Measurements from ENCODE around the gene PAK5.

The PAK5 gene

DNA sequence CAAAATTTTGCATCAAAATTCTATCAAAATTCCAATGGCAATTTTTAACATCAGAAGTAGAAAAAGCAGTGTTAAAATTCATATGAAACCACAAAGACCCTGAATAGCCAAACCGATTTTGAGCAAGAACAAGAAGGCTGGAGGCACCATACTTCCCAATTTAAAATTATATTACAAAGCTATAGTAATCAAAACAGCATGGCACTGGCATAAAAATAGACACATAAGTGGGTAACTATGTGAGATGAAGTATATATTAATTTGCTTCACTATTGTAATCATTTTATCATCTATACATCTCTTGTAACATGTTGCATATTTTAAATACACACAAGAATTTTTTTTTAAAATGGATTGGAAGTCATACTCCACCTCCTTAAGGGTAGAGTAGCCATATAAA is 77.4 kb downstream of the PAK5 start:
- Histone ChIP-seq H3F3A (ENCODE audit: insufficient read depth) (no peaks in the 10 kb centered on the region), H3K4me3 (ENCODE audit: insufficient read depth, low read length, poor library complexity, severe bottlenecking) (no peak overlapping the region), H3K36me3 (ENCODE audit: low read length) (no peaks in the 10 kb centered on the region), H3K9me3 (ENCODE audit: insufficient read depth, low read length) (peaks cover 4% of the 10 kb centered on the region; the same call in 1 of the 2 replicates), H4K20me1 (ENCODE audit: low read depth, low read length) (no peaks in the 10 kb centered on the region), H2AFZ (ENCODE audit: low read depth, low read length, severe bottlenecking) (no peak overlapping the region), H3K9me2 (replicated peaks; ENCODE audit: insufficient read depth, low read length) (no peaks in the 10 kb centered on the region), H3K27me3 (ENCODE audit: low read length) (no peaks in the 10 kb centered on the region), H3K4me2 (ENCODE audit: low read depth, low read length, poor library complexity, severe bottlenecking) (no peak overlapping the region), H3K9ac (ENCODE audit: low read length) (no peak overlapping the region), H3K79me2 (ENCODE audit: insufficient read depth, low read length) (no peaks in the 10 kb centered on the region), H3K27ac (ENCODE audit: low read depth, low read length) (no peak overlapping the region)
- TF ChIP-seq EZH2phosphoT487 (conservative IDR thresholded peaks at IDR 0.05; ENCODE audit: low read length): no peak
- TF ChIP-seq, protein P1, sequence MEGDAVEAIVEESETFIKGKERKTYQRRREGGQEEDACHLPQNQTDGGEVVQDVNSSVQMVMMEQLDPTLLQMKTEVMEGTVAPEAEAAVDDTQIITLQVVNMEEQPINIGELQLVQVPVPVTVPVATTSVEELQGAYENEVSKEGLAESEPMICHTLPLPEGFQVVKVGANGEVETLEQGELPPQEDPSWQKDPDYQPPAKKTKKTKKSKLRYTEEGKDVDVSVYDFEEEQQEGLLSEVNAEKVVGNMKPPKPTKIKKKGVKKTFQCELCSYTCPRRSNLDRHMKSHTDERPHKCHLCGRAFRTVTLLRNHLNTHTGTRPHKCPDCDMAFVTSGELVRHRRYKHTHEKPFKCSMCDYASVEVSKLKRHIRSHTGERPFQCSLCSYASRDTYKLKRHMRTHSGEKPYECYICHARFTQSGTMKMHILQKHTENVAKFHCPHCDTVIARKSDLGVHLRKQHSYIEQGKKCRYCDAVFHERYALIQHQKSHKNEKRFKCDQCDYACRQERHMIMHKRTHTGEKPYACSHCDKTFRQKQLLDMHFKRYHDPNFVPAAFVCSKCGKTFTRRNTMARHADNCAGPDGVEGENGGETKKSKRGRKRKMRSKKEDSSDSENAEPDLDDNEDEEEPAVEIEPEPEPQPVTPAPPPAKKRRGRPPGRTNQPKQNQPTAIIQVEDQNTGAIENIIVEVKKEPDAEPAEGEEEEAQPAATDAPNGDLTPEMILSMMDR (IDR thresholded peaks at IDR 0.05; ENCODE audit: insufficient read depth, low read length, poor library complexity, severe bottlenecking): no peak

DNA sequence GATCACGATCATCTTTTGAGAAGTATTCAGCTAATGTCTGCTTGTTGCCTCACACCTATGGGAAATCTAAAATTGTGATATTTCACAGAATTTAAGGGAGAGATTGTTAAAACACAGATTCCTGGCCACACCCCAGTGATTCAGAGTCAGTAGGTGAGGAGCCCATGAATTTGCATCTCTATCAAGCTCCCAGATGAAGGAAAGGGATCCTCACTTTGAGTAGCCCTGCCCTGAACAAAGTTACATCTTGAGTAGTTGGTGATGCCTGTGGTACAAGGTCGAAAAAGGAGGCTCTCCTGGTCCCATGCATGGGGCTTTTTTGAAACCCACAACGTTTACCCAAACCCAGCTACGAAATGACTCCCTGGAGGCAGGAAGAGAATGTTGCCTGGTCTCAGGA is 79.5 kb downstream of the PAK5 start:
- Histone ChIP-seq H3K9me2 (replicated peaks; ENCODE audit: insufficient read depth, low read length) (no peaks in the 10 kb centered on the region), H3F3A (ENCODE audit: insufficient read depth) (no peaks in the 10 kb centered on the region), H4K20me1 (ENCODE audit: low read depth, low read length) (no peaks in the 10 kb centered on the region), H3K36me3 (ENCODE audit: low read length) (no peaks in the 10 kb centered on the region), H2AFZ (ENCODE audit: low read depth, low read length, severe bottlenecking) (no peak overlapping the region), H3K27ac (ENCODE audit: low read depth, low read length) (no peak overlapping the region), H3K9ac (ENCODE audit: low read length) (no peak overlapping the region), H3K4me3 (ENCODE audit: insufficient read depth, low read length, poor library complexity, severe bottlenecking) (no peak overlapping the region), H3K27me3 (ENCODE audit: low read length) (no peaks in the 10 kb centered on the region), H3K79me2 (ENCODE audit: insufficient read depth, low read length) (no peaks in the 10 kb centered on the region), H3K4me2 (ENCODE audit: low read depth, low read length, poor library complexity, severe bottlenecking) (no peak overlapping the region), H3K9me3 (ENCODE audit: insufficient read depth, low read length) (peaks cover 4% of the 10 kb centered on the region; the same call in 1 of the 2 replicates)
- TF ChIP-seq EZH2phosphoT487 (conservative IDR thresholded peaks at IDR 0.05; ENCODE audit: low read length): no peak
- TF ChIP-seq, protein P1 (IDR thresholded peaks at IDR 0.05; ENCODE audit: insufficient read depth, low read length, poor library complexity, severe bottlenecking): no peak

DNA sequence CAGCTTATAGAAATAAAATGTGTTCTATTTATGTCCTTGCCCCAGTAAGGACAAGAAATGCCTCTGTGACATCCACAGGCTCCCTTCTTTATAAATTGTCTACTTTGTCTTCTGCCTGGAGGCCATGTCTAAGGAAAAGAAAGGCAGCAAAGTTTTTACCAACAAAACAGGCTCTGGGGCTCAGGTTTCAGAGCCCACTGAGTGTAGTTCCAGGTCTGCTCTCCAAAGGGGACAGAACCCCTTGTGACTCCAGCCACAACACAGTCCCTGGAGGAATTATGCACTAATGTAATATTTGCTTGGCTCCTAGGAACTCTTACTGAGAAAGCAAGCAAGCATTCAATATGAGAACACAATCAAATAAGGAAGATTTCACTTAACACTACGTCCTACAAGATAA is 80.1 kb downstream of the PAK5 start:
- no peak for TF ChIP-seq EZH2phosphoT487 (conservative IDR thresholded peaks at IDR 0.05; ENCODE audit: low read length)
- TF ChIP-seq, protein P1 (IDR thresholded peaks at IDR 0.05; ENCODE audit: insufficient read depth, low read length, poor library complexity, severe bottlenecking): no peak
- H3K27me3 ChIP-seq (ENCODE audit: low read length): no peaks in the 10 kb centered on the region
- no peaks in the 10 kb centered on the region for H3K79me2 ChIP-seq (ENCODE audit: insufficient read depth, low read length)
- no peak overlapping the region for H3K27ac ChIP-seq (ENCODE audit: low read depth, low read length)
- no peaks in the 10 kb centered on the region for H3F3A ChIP-seq (ENCODE audit: insufficient read depth)
- no peaks in the 10 kb centered on the region for H4K20me1 ChIP-seq (ENCODE audit: low read depth, low read length)
- no peaks in the 10 kb centered on the region for H3K9me2 ChIP-seq (replicated peaks; ENCODE audit: insufficient read depth, low read length)
- H3K4me2 ChIP-seq (ENCODE audit: low read depth, low read length, poor library complexity, severe bottlenecking): no peak overlapping the region
- peaks cover 4% of the 10 kb centered on the region; the same call in 1 of the 2 replicates for H3K9me3 ChIP-seq (ENCODE audit: insufficient read depth, low read length)
- no peak overlapping the region for H2AFZ ChIP-seq (ENCODE audit: low read depth, low read length, severe bottlenecking)
- H3K9ac ChIP-seq (ENCODE audit: low read length): no peak overlapping the region
- no peaks in the 10 kb centered on the region for H3K36me3 ChIP-seq (ENCODE audit: low read length)
- no peak overlapping the region for H3K4me3 ChIP-seq (ENCODE audit: insufficient read depth, low read length, poor library complexity, severe bottlenecking)

All from SU-DHL-6 (cell line).